ENCODE results near the gene CD3G. TPM values are rescaled to one million over a fixed set of nuclear protein-coding genes. Genes with fewer than 3 reads are reported as not detected.
A peak's percentile ranks its signal among the peaks of the same experiment; 100 is the strongest.

CD3G gene
- total and polyA plus RNA-seq, 9 of the 15 experiments (the other 6 are each of a cell fraction or from before 2014, with no cell fraction given): 0.30 to 1.7 (median 0.47) TPM

DNA sequence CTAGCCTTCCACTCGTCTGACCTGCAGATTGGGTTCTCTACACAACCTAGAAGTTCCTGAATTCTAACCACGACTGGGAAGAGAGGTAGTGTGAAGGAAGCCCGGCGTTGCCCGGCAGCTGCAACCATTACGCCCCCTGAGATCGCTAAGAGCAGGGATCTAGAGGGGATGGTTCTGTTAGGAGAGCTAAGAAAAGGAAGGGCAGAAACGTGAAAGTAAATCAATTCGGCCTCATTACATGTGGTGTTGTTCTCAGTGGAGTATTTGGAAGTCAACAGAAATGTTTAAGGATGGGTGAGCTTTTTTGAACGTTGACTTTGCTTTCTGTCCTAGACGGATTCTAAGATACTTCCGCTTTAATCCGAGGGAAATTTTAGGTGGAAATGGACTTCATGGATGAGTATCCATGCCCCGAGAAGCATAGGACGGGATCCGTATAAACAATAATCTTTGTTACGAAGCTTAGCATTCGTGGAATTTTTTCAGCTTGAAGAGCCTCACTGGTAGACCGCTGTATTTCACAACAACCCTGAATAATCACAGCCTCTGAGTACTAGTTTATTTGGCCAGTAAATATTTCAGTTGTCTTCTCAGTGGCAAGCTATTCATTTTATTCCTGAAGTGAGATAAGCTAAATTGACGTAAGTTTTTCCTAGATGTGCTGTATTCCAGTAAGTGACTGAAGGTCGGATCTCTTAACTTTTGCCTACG is 57.9 kb downstream of the CD3G start:
- BruUV-seq (replicated peaks): TSS peak; percentile 58
- CTCF ChIA-PET (ENCODE audit: low intra/inter-chr PET ratio): no interaction called here
- H3K36me3 ChIP-seq (ENCODE audit: control insufficient read depth, insufficient read depth, low read length): peaks cover 53% of the 10 kb centered on the region
- in situ Hi-C loops (cut with MboI): no loop called here
- intact Hi-C loops (cut with micrococcal nuclease): loop anchor here (1.0 to 10.0 kb wide), 3 partner anchors 35 to 163 kb away; partner anchors contain the start of gene IFT46
- H3K79me2 ChIP-seq (ENCODE audit: control insufficient read depth, insufficient read depth, low read length): peaks cover 68% of the 10 kb centered on the region
- FAIRE-seq (no peak), DNase-seq (ENCODE audit: extremely low read depth in 1 of 4, low spot score in 3 of 4) (peak in 1 of 4 experiments; percentile 19), ATAC-seq (peak; percentile 53)
- under 1% methylated on average over 22 of the region's 22 CpGs for WGBS (ENCODE audit: insufficient coverage, low coverage, missing lambda C conversion rate)
- no peaks in the 10 kb centered on the region for H3K27me3 ChIP-seq (ENCODE audit: control insufficient read depth in 2 of 2, insufficient read depth in 2 of 2, low read length in 2 of 2)
- peak overlapping the region; percentile 99 for H2AFZ ChIP-seq (ENCODE audit: low read depth, low read length)
- peak overlapping the region; percentile 96 for H3K27ac ChIP-seq (ENCODE audit: extremely low read depth, low read depth, low read length)
- H3K9me3 ChIP-seq (replicated peaks; ENCODE audit: control insufficient read depth, insufficient read depth, low read depth, low read length): no peaks in the 10 kb centered on the region
- peak overlapping the region; percentile 95 for H3K4me3 ChIP-seq
- peak overlapping the region; percentile 96 for H3K4me2 ChIP-seq (ENCODE audit: insufficient read depth, low read length)
- POLR2A ChIA-PET: interaction anchor here (0.6 to 1.6 kb wide), 6 partner anchors 8 to 114 kb away, joined by 3 to 6 read pairs (median 4); partner anchors contain the start of gene KMT2A
- H3K9ac ChIP-seq (ENCODE audit: insufficient read depth in 1 of 2, low read depth in 2 of 2, low read length in 2 of 2): peak overlapping the region; percentile 91 to 98
- no peaks in the 10 kb centered on the region for H3K9me1 ChIP-seq (ENCODE audit: control insufficient read depth, insufficient read depth, low read length)
- peaks cover 15 to 17% of the 10 kb centered on the region in 2 experiments; a peak in 4 of 5 replicates for H3K4me1 ChIP-seq (replicated peaks in 1 of 2; ENCODE audit: control insufficient read depth in 2 of 2, insufficient read depth in 2 of 2, low read length in 2 of 2)
- H4K20me1 ChIP-seq (replicated peaks; ENCODE audit: control insufficient read depth, insufficient read depth, low read length): peaks cover 11% of the 10 kb centered on the region; the same call in 1 of the 2 replicates
- TF ChIP-seq NR2F6 (CRISPR knock-in tag; IDR thresholded peaks at IDR 0.05): no peak
- TF ChIP-seq ZFX (CRISPR knock-in tag; IDR thresholded peaks at IDR 0.05): 0 out of 2 replicates have a peak, but pooled peaks have one; percentile 2
- no peak for TF ChIP-seq IRF2 (CRISPR knock-in tag; IDR thresholded peaks at IDR 0.05)
- TF ChIP-seq, protein P1, sequence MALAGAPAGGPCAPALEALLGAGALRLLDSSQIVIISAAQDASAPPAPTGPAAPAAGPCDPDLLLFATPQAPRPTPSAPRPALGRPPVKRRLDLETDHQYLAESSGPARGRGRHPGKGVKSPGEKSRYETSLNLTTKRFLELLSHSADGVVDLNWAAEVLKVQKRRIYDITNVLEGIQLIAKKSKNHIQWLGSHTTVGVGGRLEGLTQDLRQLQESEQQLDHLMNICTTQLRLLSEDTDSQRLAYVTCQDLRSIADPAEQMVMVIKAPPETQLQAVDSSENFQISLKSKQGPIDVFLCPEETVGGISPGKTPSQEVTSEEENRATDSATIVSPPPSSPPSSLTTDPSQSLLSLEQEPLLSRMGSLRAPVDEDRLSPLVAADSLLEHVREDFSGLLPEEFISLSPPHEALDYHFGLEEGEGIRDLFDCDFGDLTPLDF (CRISPR knock-in tag; IDR thresholded peaks at IDR 0.05): peak; percentile 39; the same call in 1 of the 2 replicates
- no peak for TF ChIP-seq TAF7 (tag; IDR thresholded peaks at IDR 0.05)
- no peak for TF ChIP-seq SRSF9 (IDR thresholded peaks at IDR 0.05; ENCODE audit: borderline replicate concordance, low read depth, low read length)
- TF ChIP-seq, protein P2, sequence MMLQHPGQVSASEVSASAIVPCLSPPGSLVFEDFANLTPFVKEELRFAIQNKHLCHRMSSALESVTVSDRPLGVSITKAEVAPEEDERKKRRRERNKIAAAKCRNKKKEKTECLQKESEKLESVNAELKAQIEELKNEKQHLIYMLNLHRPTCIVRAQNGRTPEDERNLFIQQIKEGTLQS (IDR thresholded peaks at IDR 0.05): no peak
- TF ChIP-seq, protein P2 (CRISPR knock-in tag; conservative IDR thresholded peaks at IDR 0.05): no peak; the same call in 1 of the 2 replicates
- no peak for TF ChIP-seq ZNF133 (CRISPR knock-in tag; IDR thresholded peaks at IDR 0.05)
- TF ChIP-seq, protein P3, sequence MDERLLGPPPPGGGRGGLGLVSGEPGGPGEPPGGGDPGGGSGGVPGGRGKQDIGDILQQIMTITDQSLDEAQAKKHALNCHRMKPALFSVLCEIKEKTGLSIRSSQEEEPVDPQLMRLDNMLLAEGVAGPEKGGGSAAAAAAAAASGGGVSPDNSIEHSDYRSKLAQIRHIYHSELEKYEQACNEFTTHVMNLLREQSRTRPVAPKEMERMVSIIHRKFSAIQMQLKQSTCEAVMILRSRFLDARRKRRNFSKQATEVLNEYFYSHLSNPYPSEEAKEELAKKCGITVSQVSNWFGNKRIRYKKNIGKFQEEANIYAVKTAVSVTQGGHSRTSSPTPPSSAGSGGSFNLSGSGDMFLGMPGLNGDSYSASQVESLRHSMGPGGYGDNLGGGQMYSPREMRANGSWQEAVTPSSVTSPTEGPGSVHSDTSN (CRISPR knock-in tag; IDR thresholded peaks at IDR 0.05; ENCODE audit: low read depth): no peak
- TF ChIP-seq, protein P3 (tag; conservative IDR thresholded peaks at IDR 0.05; ENCODE audit: low read depth): no peak
- no peak for TF ChIP-seq PTBP1 (IDR thresholded peaks at IDR 0.05; ENCODE audit: low read depth, low read length)
- TF ChIP-seq FOXP1 (CRISPR knock-in tag; IDR thresholded peaks at IDR 0.05): 0 out of 2 replicates have a peak, but pooled peaks have one; percentile 13
- no peak; the same call in 1 of the 2 replicates for TF ChIP-seq ELF2 (CRISPR knock-in tag; IDR thresholded peaks at IDR 0.05)
- TF ChIP-seq, protein P4, sequence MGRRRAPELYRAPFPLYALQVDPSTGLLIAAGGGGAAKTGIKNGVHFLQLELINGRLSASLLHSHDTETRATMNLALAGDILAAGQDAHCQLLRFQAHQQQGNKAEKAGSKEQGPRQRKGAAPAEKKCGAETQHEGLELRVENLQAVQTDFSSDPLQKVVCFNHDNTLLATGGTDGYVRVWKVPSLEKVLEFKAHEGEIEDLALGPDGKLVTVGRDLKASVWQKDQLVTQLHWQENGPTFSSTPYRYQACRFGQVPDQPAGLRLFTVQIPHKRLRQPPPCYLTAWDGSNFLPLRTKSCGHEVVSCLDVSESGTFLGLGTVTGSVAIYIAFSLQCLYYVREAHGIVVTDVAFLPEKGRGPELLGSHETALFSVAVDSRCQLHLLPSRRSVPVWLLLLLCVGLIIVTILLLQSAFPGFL (CRISPR knock-in tag; IDR thresholded peaks at IDR 0.05): peak; percentile 8; the same call in 1 of the 2 replicates
